ENCODE measurements around the gene NPAS3. TPM values are rescaled to one million over a fixed set of nuclear protein-coding genes. Genes with fewer than 3 reads are reported as not detected.

The NPAS3 gene
- total RNA-seq, 1 donor from 2014 or later = 0.95 TPM

DNA sequence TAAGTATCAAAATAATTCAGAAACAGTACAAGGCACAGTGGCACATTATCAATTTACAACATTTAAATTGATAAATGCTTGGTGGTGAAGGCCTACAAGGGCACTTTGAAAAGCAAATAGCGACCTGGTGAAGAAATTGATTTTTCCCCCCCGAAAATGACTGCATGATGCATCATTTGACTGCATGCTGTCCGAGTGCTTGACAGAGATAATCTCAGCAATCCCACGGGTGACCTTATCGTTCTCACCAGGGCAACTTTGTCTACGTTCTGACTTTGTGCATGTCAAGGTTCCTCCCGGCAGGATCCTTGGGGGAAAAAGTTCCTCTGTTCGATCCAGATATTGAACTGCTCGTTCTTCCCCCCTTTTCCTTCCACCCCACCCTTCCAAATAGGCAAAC is 627.4 kb downstream of the NPAS3 start:
- H3K4me3 ChIP-seq = no peak overlapping the region
- H3K4me1 ChIP-seq = no peaks in the 10 kb centered on the region
- TF ChIP-seq CTCF (IDR thresholded peaks at IDR 0.05) = no peak
- no peak for DNase-seq
- intact Hi-C loops (cut with DNase I) = no loop called here
- no peak overlapping the region for H3K27ac ChIP-seq
- H3K27me3 ChIP-seq (ENCODE audit: low read depth) = no peaks in the 10 kb centered on the region
- ATAC-seq = no peak
- no peaks in the 10 kb centered on the region for H3K9me3 ChIP-seq
- no peaks in the 10 kb centered on the region for H3K36me3 ChIP-seq

GRCh38 chr14:33567023-33567728 is 628.5 kb downstream of the NPAS3 start:
- no peak for ATAC-seq
- Histone ChIP-seq H3K4me3 (no peak overlapping the region), H3K9me3 (no peaks in the 10 kb centered on the region), H3K4me1 (no peaks in the 10 kb centered on the region), H3K36me3 (no peaks in the 10 kb centered on the region), H3K27ac (no peak overlapping the region), H3K27me3 (ENCODE audit: low read depth) (no peaks in the 10 kb centered on the region)
- no peak for TF ChIP-seq CTCF (IDR thresholded peaks at IDR 0.05)
- intact Hi-C loops (cut with DNase I) = no loop called here
- no peak for DNase-seq

GRCh38 chr14:33567731-33568130 is 629.1 kb downstream of the NPAS3 start:
- DNase-seq (no peak), ATAC-seq (no peak)
- intact Hi-C loops (cut with DNase I) = no loop called here
- Histone ChIP-seq H3K4me3 (no peak overlapping the region), H3K27me3 (ENCODE audit: low read depth) (no peaks in the 10 kb centered on the region), H3K36me3 (no peaks in the 10 kb centered on the region), H3K27ac (no peak overlapping the region), H3K9me3 (no peaks in the 10 kb centered on the region), H3K4me1 (no peaks in the 10 kb centered on the region)
- TF ChIP-seq CTCF (IDR thresholded peaks at IDR 0.05) = no peak

GRCh38 chr14:33568935-33569579 is 630.4 kb downstream of the NPAS3 start:
- ATAC-seq = no peak

More at GRCh38 chr14:33568935-33569579, 630.4 kb downstream of the NPAS3 start:
- no peak for TF ChIP-seq CTCF (IDR thresholded peaks at IDR 0.05)
- Histone ChIP-seq H3K27me3 (ENCODE audit: low read depth) (no peaks in the 10 kb centered on the region), H3K4me3 (no peak overlapping the region), H3K9me3 (no peaks in the 10 kb centered on the region), H3K36me3 (no peaks in the 10 kb centered on the region), H3K4me1 (no peaks in the 10 kb centered on the region), H3K27ac (no peak overlapping the region)
- intact Hi-C loops (cut with DNase I) = no loop called here
- DNase-seq = no peak
